HG02642 (cell line): ENCODE measurements around the gene PRKAR1B.
"Not testable (repeated sequence)": the region's sequence is repeated elsewhere in the genome, so short reads cannot be mapped to it uniquely, and the experiment has no call there.

Experiments used
- ATAC-seq: cut with Tn5 transposase; IDR thresholded peaks from one replicate; pipeline ENCODE4 v1.9.1; 2021; ENCODE audit warnings: mild to moderate bottlenecking; ENCODE audit not compliant: unreplicated experiment, poor library complexity

PRKAR1B gene

DNA sequence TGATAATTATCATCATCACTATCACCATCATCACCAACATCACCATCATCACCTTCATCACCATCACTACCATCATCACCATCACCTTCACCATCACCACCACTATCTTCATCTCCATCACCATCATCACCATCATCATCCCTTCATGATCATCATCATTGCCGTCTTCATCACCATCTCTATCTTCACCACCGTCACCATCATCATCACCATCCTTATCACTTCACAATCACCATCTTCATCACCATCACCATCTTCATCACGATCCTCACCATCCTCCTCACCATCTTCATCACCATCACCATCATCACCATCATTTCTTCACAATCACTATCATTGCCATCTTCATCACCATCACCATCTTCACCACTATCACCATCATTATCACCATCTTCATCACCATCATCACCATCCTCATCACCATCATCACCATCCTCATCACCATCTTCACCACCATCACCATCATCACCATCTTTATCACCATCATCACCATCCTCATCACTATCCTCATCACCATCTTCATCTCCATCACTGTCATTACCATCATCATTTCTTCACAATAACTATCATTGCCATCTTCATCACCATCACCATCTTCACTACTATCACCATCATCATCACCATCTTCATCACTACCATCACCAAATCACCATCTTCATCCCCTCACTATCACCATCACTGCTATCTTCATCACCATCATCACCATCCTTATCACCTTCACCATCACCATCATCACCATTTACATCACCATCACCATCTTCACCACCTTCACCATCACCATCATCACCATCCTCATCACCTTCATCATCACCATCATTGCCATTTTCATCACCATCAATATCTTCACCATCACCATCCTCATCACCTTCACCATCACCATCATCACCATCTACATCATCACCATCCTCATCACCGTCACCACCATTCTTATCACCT, 73.0 kb downstream of the PRKAR1B start:
- no peak for ATAC-seq

GRCh38 chr7:652881-653280, 74.2 kb downstream of the PRKAR1B start:
- ATAC-seq, result no peak

DNA sequence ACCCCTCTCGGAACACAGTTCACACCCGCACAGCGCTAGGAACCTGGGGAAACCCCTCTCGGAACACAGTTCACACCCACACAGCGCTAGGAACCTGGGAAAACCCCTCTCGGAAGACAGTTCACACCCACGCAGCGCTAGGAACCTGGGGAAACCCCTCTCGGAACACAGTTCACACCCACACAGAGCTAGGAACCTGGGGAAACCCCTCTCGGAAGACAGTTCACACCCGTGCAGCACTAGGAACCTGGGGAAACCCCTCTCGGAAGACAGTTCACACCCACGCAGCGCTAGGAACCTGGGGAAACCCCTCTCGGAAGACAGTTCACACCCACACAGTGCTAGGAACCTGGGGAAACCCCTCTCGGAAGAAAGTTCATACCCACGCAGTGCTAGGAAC, 74.9 kb downstream of the PRKAR1B start:
- ATAC-seq, result not testable (repeated sequence)

DNA sequence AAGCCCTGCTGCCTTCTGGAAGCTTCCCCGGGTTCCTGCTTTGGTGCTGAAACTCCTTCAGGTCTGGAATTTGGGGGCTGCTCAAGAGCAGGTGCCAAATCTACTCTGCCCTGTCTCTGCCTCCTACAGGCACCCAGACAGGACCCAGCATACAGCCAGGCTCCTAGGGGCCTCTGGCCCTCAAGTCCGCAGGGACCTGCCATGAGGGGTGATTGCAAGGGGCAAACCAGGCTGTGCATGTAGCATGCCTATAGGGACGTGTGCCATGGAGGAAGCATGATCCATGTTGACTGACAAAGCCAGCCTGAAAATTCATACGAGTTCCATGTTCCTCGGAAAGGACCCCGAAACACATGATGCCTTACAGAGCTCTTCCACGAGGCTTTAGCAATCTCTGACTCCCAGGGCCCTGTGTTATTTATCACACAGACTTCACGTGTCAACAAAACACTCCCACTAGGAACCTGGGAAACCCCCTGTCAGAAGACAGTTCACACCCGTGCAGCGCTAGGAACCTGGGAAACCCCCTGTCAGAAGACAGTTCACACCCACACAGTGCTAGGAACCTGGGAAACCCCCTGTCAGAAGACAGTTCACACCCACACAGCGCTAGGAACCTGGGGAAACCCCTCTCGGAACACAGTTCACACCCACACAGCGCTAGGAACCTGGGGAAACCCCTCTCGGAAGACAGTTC, 75.9 kb downstream of the PRKAR1B start:
- no peak for ATAC-seq

GRCh38 chr7:650339-651031, 76.6 kb downstream of the PRKAR1B start:
- no peak for ATAC-seq

GRCh38 chr7:646951-647350, 80.1 kb downstream of the PRKAR1B start:
- ATAC-seq, result no peak

GRCh38 chr7:646487-646886, 80.6 kb downstream of the PRKAR1B start:
- ATAC-seq, result no peak

- ATAC-seq, result no peak
These were observed 81.5 kb downstream of the PRKAR1B start for GRCh38 chr7:645606-646005.

DNA sequence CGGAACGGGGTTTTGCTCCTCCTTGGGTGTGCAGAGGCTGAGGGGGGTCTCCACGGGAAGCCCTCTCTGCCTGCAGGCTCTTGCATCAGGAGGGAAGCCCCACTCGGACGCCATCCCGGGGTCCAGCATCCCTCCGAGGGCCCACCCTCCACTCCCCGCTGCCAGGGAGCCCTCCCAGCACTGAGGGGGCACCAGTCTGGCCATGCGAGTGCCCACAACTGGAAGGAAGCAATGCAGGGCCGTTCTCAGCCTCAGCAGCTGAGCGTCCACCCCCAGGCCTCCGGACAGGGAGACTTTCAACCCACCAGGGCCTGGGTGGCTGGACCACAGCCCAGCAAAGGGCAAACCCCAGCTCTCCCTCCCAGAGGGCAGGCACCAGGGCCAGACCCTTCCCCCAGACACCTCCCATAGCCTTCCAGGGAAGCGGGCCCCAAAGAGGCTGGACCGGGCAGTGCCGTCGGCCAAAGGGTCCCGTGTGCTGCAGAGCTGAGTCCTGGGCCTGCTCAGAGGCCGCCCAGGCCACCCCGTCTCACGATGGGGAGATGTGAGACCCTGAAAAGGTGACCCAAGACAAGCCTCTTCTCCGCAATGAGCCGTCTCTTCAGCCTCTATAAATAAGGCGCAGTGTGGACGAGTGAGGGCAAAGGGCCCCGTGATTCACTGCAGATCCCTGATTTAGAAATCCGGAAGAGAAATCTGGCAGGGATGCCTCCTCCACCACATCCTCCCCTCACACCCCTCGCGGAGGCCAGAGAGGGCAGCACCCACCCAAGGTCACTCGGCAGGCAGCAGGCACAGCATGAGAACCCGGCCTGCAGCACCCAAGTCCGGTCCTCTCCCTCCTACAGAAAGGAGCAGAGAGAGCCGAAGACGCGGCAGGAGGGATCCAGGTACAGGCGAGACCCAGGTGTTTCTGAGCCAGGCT, 82.4 kb downstream of the PRKAR1B start:
- no peak for ATAC-seq

GRCh38 chr7:641966-642365, 85.1 kb downstream of the PRKAR1B start:
- no peak for ATAC-seq

GRCh38 chr7:641269-641671, 85.8 kb downstream of the PRKAR1B start:
- no peak for ATAC-seq

GRCh38 chr7:638256-639011, 88.6 kb downstream of the PRKAR1B start:
- no peak for ATAC-seq

DNA sequence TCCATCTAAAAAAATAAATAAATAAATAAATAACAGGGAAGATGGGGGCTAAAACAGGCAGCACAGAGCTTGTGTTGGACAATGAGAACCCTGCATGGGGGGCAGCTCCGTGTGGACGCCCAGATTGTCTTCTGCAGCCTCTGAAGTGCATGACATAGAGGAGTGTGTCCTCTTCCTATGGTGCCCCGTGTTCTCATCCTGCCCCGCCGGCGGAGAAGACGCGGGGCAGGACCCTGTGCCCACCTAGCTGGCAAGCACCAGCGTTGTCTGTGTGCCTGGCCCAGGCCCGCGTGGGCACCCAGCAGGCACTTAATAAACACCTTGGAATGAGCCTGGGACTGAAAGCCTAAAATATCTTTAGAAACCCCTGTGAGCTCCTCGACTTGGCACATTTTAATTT, 89.3 kb downstream of the PRKAR1B start:
- ATAC-seq, result no peak

DNA sequence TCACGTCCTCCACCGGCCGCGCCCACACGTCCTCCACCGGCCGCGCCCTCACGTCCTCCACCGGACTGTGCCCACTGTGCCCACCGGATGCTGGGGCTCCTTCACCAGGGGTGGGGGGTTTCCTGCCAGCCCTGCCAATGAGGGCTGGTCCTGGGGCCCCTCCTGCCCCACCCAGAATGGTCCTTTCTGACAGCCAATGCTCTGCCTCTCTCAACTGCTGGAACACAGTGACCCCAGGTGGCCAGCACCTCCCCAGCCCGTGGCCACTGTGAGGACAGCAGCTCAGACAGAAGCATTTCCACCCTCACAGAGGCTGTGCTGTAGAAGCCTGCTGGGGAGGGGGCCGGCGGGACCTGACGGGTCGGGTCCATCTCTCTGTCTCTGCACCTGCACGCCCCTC, 90.7 kb downstream of the PRKAR1B start:
- no peak for ATAC-seq

- ATAC-seq, result not testable (repeated sequence)
These were observed 91.2 kb downstream of the PRKAR1B start for GRCh38 chr7:635687-636382.

GRCh38 chr7:635227-635626, 91.9 kb downstream of the PRKAR1B start:
- ATAC-seq, result no peak

DNA sequence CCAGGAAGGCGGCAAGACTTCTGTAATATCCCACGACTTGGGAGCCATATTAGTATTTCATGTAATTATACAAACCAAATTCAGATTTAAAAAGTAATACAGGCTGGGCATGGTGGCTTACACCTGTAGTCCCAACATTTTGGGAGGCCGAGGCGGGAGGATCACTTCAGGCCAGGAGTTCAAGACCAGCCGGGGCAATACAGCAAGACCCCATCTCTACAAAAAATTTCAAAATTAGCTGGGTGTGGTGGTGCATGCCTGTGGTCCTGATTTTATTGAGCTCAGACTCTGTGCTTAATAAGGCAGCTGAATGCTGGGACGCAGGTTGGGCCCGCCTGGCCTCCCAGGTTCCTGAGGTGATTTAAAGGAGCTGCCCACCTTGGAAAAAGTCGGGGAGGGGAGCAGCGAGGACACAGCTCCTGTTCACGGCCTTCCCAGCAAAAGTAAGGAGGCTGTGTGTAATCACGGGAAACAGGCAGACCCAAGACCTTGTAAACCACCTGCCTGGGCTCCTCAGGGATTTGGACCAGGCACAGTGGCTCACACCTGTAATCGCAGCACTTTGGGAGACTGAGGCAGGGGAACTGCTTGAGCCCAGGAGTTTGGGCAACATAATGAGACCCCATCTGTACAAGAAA, 93.6 kb downstream of the PRKAR1B start:
- ATAC-seq, result no peak

- ATAC-seq, result no peak
These were observed 94.3 kb downstream of the PRKAR1B start for GRCh38 chr7:632831-633210.
